H9 (cell line): ENCODE data around the gene RPS28. TPM values are rescaled to one million over a fixed set of nuclear protein-coding genes. Genes with fewer than 3 reads are reported as not detected.

Experiments
- DNase-seq: peaks from one replicate; pipeline ENCODE4 v3.0.0-alpha.2; 2017
- H2AFZ ChIP-seq: one replicate; pipeline ENCODE4 v1.6.1; 2013; ENCODE audit warnings: mild to moderate bottlenecking, low read length, control low read depth, moderate library complexity
- H2AK5ac ChIP-seq: 2 replicates; pipeline ENCODE4 v1.6.1; 2013; ENCODE audit warnings: low read length, control low read depth, mixed read lengths; ENCODE audit not compliant: insufficient read length
- H2BK120ac ChIP-seq: one replicate; pipeline ENCODE4 v1.6.1; 2013; ENCODE audit warnings: low read depth, mild to moderate bottlenecking, low read length, control low read depth, inconsistent platforms; ENCODE audit not compliant: poor library complexity, severe bottlenecking
- H2BK12ac ChIP-seq: 2 replicates; pipeline ENCODE4 v1.6.1; 2013; ENCODE audit warnings: low read length, control low read depth, mixed read lengths, low read depth; ENCODE audit not compliant: insufficient read length
- H2BK15ac ChIP-seq: 2 replicates; pipeline ENCODE4 v1.6.1; 2013; ENCODE audit warnings: low read depth, low read length, control low read depth
- H2BK20ac ChIP-seq: one replicate; pipeline ENCODE4 v1.6.1; 2013; ENCODE audit warnings: low read depth, mild to moderate bottlenecking, low read length, control low read depth, inconsistent platforms; ENCODE audit not compliant: poor library complexity, severe bottlenecking
- H2BK5ac ChIP-seq: 2 replicates; pipeline ENCODE4 v1.6.1; 2013; ENCODE audit warnings: low read length, control low read depth, mixed read lengths; ENCODE audit not compliant: insufficient read length
- H3K14ac ChIP-seq: 2 replicates; pipeline ENCODE4 v1.6.1; 2013; ENCODE audit warnings: low read length, control low read depth; ENCODE audit not compliant: insufficient read depth
- H3K18ac ChIP-seq: 2 replicates; pipeline ENCODE4 v1.6.1; 2013; ENCODE audit warnings: low read depth, mild to moderate bottlenecking, mixed read lengths, low read length, control low read depth; ENCODE audit not compliant: insufficient read length
- H3K23ac ChIP-seq: 2 replicates; pipeline ENCODE4 v1.6.1; 2013; ENCODE audit warnings: low read length, control low read depth, mixed read lengths, low read depth; ENCODE audit not compliant: insufficient read length
- H3K23me2 ChIP-seq: 2 replicates; pipeline ENCODE4 v1.6.1; 2013; ENCODE audit warnings: low read depth, mild to moderate bottlenecking, mixed read lengths, low read length, control low read depth; ENCODE audit not compliant: insufficient read length, poor library complexity, severe bottlenecking
- H3K27ac ChIP-seq: 2 replicates; pipeline ENCODE4 v1.5.1; 2013; ENCODE audit warnings: low read length, control low read depth, mixed read lengths, low read depth; ENCODE audit not compliant: insufficient read length
- H3K27me3 ChIP-seq: 2 replicates; pipeline ENCODE4 v1.6.1; 2013; ENCODE audit warnings: low read length, control low read depth, inconsistent platforms; ENCODE audit not compliant: insufficient read depth
- H3K4ac ChIP-seq: 2 replicates; pipeline ENCODE4 v1.6.1; 2013; ENCODE audit warnings: low read depth, mild to moderate bottlenecking, control low read depth, inconsistent platforms, low read length, moderate library complexity
- H3K4me1 ChIP-seq: 2 replicates; pipeline ENCODE4 v1.6.1; 2013; ENCODE audit warnings: low read length, control low read depth, inconsistent platforms; ENCODE audit not compliant: insufficient read depth
- H3K4me2 ChIP-seq: 2 replicates; pipeline ENCODE4 v1.6.1; 2013; ENCODE audit warnings: low read length, control low read depth, mixed read lengths; ENCODE audit not compliant: insufficient read length, insufficient read depth
- H3K56ac ChIP-seq: 2 replicates; pipeline ENCODE4 v1.6.1; 2013; ENCODE audit warnings: low read depth, mild to moderate bottlenecking, mixed read lengths, low read length, control low read depth; ENCODE audit not compliant: insufficient read length
- H3K79me1 ChIP-seq: 2 replicates; pipeline ENCODE4 v1.6.1; 2013; ENCODE audit warnings: low read depth, mild to moderate bottlenecking, moderate library complexity, low read length, control low read depth, inconsistent platforms; ENCODE audit not compliant: insufficient read depth, poor library complexity, severe bottlenecking
- H3K79me2 ChIP-seq: 2 replicates; pipeline ENCODE4 v1.6.1; 2013; ENCODE audit warnings: low read length, control low read depth, inconsistent platforms; ENCODE audit not compliant: insufficient read depth
- H3K9ac ChIP-seq: 2 replicates; pipeline ENCODE4 v1.6.1; 2013; ENCODE audit warnings: low read length, control low read depth, mixed read lengths; ENCODE audit not compliant: insufficient read length; ENCODE audit errors: extremely low read depth
- H3K9me3 ChIP-seq: one replicate; pipeline ENCODE4 v1.6.1; 2013; ENCODE audit warnings: low read depth, low read length, inconsistent platforms; ENCODE audit not compliant: control insufficient read depth
- H3T11ph ChIP-seq: one replicate; pipeline ENCODE4 v1.6.1; 2013; ENCODE audit warnings: mild to moderate bottlenecking, low read length, control low read depth, inconsistent platforms
- H4K20me1 ChIP-seq: one replicate; pipeline ENCODE4 v1.6.1; 2013; ENCODE audit not compliant: control insufficient read depth, insufficient read length, insufficient read depth
- H4K5ac ChIP-seq: 2 replicates; pipeline ENCODE4 v1.6.1; 2013; ENCODE audit warnings: low read depth, mild to moderate bottlenecking, mixed read lengths, low read length, control low read depth; ENCODE audit not compliant: insufficient read length
- H4K8ac ChIP-seq: replicated peaks from 2 replicates; pipeline ENCODE4 v1.6.1; 2013; ENCODE audit warnings: low read length, control low read depth, mixed read lengths, low read depth; ENCODE audit not compliant: insufficient read length
- H4K91ac ChIP-seq: 2 replicates; pipeline ENCODE4 v1.6.1; 2013; ENCODE audit warnings: low read depth, mild to moderate bottlenecking, moderate library complexity, mixed read lengths, low read length, control low read depth; ENCODE audit not compliant: insufficient read length
- H3K27ac Mint-ChIP-seq, 3 experiments: 2 replicates in 2 of 3; 3 replicates in 1 of 3; pipeline ENCODE4 v1.8.0; 2020 to 2021; ENCODE audit warnings: mixed read lengths in 3 of 3, mild to moderate bottlenecking in 1 of 3, moderate library complexity in 1 of 3
- H3K27me3 Mint-ChIP-seq: 2 replicates; pipeline ENCODE4 v1.8.0; 2021; ENCODE audit warnings: low read depth, mild to moderate bottlenecking, moderate library complexity, mixed read lengths
- H3K36me3 Mint-ChIP-seq, 3 experiments: 2 replicates in 2 of 3; 3 replicates in 1 of 3; pipeline ENCODE4 v1.8.0; 2020 to 2021; ENCODE audit warnings: low read depth in 3 of 3, mixed read lengths in 3 of 3; ENCODE audit not compliant: insufficient read depth in 1 of 3
- H3K4me1 Mint-ChIP-seq, 2 experiments: 2 replicates each; pipeline ENCODE4 v1.8.0; 2020; ENCODE audit warnings: mixed read lengths in 2 of 2
- H3K4me3 Mint-ChIP-seq, 2 experiments: 2 replicates in 1 of 2; 3 replicates in 1 of 2; pipeline ENCODE4 v1.8.0; 2020 to 2021; ENCODE audit warnings: mild to moderate bottlenecking in 2 of 2, mixed read lengths in 2 of 2, moderate library complexity in 1 of 2
- H3K9me3 Mint-ChIP-seq, 2 experiments: 2 replicates in 1 of 2; 3 replicates in 1 of 2; pipeline ENCODE4 v1.8.0; 2020; ENCODE audit warnings: mild to moderate bottlenecking in 2 of 2, mixed read lengths in 2 of 2, moderate library complexity in 1 of 2
- WGBS: extraction: QIAGEN DNeasy Blood & Tissue Kit; methylation state at CpG from one replicate; pipeline ENCODE4 v1.1.7; 2013; ENCODE audit warnings: missing lambda C conversion rate, low lambda C conversion rate, mixed read lengths; ENCODE audit not compliant: insufficient read length; ENCODE audit errors: extremely low coverage; 5-methylcytosine and 5-hydroxymethylcytosine counted together
- total RNA-seq: library from RNA; stranded (reverse); gene quantifications from 2 replicates; pipeline ENCODE4 v1.2.1, GENCODE V29; 2021
- TF ChIP-seq, protein P1 (sequence below): fragments of 200-600 bp; sonication (generic); conservative IDR thresholded peaks from 3 replicates; pipeline ENCODE4 v1.8.0; 2021; ENCODE audit warnings: antibody characterized with exemption, mild to moderate bottlenecking

RPS28 gene
- total RNA-seq, 1 experiment from 2014 or later: 1,885 TPM

DNA sequence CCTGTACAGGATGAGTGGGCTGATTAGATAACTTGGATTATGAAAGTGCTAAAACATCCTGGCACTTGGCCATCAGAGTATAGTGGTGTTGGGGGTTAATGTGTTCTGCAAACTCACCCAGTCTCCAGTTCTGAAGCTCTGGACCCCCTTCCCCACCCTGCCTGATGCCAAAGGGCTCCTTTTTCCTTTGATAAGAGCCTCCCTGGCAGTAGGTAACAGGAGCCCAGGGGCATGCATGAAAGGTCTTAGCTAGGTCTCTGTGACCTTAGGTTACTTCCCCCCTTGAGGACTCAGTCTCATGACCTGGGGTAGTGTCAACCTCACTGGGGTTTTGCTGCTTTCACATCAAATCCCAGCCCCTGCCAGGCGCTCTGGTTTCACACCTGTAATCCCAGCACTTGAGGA is 2.5 kb downstream of the RPS28 start:
- peaks cover 0 to 3% of the 10 kb centered on the region in 2 experiments; a peak in 2 of 5 replicates for H3K9me3 Mint-ChIP-seq
- Histone ChIP-seq H3K4ac (no peak overlapping the region), H4K91ac (no peak overlapping the region), H2AK5ac (no peak overlapping the region), H3K79me2 (peaks cover 5% of the 10 kb centered on the region; the same call in 1 of the 2 replicates), H3K27ac (no peak overlapping the region), H2BK120ac (no peak overlapping the region), H2AFZ (no peak overlapping the region), H2BK12ac (no peak overlapping the region), H3K79me1 (no peaks in the 10 kb centered on the region), H3K56ac (no peak overlapping the region), H4K8ac (no peak overlapping the region), H2BK5ac (no peak overlapping the region), H3K23ac (no peak overlapping the region), H3K9me3 (no peaks in the 10 kb centered on the region), H3K14ac (no peak overlapping the region), H3K4me2 (no peak overlapping the region), H3K18ac (no peak overlapping the region), H3K4me1 (no peaks in the 10 kb centered on the region), H3T11ph (no peak overlapping the region), H4K20me1 (no peaks in the 10 kb centered on the region), H2BK15ac (no peak overlapping the region), H3K9ac (no peak overlapping the region), H4K5ac (no peak overlapping the region), H3K27me3 (no peaks in the 10 kb centered on the region), H3K23me2 (peaks cover 6% of the 10 kb centered on the region), H2BK20ac (no peak overlapping the region)
- peaks cover 8% of the 10 kb centered on the region for H3K27me3 Mint-ChIP-seq
- TF ChIP-seq, protein P1, sequence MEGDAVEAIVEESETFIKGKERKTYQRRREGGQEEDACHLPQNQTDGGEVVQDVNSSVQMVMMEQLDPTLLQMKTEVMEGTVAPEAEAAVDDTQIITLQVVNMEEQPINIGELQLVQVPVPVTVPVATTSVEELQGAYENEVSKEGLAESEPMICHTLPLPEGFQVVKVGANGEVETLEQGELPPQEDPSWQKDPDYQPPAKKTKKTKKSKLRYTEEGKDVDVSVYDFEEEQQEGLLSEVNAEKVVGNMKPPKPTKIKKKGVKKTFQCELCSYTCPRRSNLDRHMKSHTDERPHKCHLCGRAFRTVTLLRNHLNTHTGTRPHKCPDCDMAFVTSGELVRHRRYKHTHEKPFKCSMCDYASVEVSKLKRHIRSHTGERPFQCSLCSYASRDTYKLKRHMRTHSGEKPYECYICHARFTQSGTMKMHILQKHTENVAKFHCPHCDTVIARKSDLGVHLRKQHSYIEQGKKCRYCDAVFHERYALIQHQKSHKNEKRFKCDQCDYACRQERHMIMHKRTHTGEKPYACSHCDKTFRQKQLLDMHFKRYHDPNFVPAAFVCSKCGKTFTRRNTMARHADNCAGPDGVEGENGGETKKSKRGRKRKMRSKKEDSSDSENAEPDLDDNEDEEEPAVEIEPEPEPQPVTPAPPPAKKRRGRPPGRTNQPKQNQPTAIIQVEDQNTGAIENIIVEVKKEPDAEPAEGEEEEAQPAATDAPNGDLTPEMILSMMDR: no peak
- no peak for DNase-seq
- H3K36me3 Mint-ChIP-seq: peaks cover 14 to 31% (median 22%) of the 10 kb centered on the region in 3 experiments
- H3K4me1 Mint-ChIP-seq: peaks cover 12 to 25% of the 10 kb centered on the region in 2 experiments
- no CpG with 5 or more reads among the region's 1 CpG for WGBS
- H3K27ac Mint-ChIP-seq: no peak overlapping the region
- peak overlapping the region; percentile 96 to 98; a peak in 3 of 5 replicates for H3K4me3 Mint-ChIP-seq
